Activated CD8-positive, alpha-beta memory T cell treated with anti-CD3 and anti-CD28 coated beads for 24 hours (primary cell): ENCODE measurements around the gene NAA40.

Source experiments
- DNase-seq: peaks from one replicate; pipeline ENCODE4 v3.0.0-alpha.2; 2020

Gene NAA40

DNA sequence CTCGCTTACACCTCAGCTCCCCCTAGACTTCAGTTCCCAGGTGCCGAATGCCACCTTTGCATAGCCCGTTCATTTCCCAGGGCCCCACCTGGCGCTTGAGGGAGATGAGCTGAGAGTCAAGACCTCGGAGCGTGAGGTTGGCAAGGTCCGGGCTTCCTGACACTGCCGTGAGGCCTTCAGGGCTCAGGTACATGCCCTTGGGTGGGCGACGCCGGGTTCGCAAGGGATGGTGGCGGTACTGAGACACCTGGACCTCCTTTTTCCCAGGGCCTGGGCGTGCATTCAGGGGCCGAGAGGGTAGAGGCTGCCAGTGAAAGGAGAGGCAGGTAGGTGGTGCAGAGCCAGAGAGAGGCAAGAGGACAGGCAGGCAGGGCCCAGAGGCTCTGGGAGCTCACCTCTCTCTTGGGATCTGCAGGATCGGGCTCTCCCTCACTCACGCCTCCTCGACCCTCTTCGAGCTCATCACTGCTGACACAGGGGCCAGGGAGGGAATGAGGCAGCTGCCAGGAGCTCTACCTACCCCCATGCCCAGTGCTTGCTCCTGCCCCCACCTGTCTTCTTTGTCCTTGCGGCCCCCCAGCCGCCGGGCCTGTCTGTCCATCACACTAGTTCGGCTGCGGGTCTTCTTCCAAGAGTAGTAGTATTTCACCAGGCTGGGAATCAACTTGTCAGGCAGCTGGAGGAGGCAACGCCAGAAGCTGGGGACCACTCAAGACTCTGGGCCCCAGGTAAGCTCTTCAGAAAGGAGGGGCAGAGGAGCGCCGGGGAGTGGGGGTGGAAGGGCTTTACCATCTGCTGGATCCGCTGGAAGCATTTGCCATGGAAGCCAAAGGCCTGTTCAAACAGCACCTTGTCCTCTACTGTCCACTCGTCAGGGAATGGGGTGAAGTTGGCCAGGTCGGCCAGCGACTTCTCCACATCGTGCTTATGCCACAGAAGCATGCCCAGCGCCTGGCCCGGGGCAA is 24.7 kb upstream of the NAA40 start:
- DNase-seq: no peak

DNA sequence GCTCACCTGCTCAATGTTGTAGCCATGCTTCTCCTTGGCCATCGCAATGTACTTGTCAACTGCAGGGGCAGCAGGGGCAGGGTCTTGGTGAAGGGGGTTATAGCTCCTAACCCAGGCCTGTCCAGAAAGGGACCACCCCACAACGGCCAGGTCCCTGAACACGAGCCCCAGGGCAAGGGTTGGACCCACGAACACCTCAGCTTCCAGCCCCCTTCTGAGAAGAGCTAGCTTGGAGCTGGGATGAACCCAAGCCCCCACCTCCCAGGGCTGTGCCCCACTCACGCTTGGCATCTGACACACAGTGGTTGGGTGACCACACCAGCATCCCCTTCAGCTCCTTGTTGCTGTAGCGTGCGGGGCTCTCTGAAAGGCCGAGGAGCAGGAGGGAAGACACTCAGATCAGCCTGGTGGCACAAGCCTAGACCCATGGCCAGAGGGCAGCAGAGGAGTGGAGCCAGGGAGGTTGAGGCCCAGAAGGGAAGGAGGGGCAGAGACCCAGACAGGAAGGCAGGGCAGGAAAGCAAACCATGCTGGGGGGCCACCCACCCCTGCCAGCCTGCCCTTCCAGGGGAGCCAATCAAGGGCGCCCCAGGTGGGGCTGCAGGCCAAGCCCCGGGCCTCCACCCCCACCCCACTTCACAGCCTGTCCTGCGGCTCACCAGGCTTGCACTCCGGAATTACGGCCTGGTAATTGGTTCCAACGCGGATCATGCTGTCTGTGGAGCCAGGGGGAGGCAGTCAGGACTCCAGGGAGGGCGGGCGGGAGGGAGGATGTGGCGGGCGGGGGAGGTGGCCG is 23.7 kb upstream of the NAA40 start:
- DNase-seq: no peak

DNA sequence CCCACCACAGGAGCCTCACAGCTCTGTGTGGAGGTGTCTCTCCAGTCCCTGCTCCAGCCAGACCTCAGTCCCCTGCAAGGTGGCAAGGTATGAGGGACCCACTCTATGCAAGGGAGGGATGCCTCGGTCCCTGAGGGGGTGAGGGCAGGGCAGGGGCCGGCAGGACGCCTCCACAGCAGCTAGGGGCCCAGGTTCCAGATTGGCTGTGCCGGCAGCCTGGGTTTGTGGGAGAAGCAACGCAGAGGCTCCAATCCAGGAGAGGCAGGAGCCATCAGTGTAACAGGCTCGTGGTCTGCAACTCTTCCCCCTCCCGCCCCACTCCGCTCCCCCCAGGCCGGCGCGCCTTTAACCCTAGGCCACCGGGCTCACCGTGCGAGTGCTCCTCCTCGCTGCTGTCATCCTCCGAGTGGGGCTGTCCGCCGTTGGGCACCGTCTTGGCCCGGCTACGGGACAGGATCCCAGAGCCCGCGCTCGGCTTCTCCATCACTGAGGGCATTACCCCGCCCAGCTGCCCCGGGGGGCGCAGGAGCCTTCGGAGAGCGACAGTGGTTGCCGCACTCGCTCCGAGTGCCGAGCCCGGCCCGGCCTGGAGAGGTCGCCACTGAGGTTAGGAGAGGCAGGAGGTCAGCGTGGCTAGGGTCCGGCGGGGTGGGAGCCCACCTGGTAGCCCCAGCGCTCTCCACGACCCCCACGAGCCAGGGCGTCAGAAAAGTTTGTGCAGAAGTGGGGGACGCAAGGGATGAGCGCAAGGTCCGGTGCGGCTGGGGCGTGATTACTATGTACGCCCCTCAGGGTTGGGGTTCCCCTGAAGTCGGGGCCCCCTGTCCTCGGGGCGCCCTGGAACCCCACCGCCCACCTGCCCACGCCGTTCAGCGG is 22.6 kb upstream of the NAA40 start:
- peak; percentile 73 for DNase-seq

DNA sequence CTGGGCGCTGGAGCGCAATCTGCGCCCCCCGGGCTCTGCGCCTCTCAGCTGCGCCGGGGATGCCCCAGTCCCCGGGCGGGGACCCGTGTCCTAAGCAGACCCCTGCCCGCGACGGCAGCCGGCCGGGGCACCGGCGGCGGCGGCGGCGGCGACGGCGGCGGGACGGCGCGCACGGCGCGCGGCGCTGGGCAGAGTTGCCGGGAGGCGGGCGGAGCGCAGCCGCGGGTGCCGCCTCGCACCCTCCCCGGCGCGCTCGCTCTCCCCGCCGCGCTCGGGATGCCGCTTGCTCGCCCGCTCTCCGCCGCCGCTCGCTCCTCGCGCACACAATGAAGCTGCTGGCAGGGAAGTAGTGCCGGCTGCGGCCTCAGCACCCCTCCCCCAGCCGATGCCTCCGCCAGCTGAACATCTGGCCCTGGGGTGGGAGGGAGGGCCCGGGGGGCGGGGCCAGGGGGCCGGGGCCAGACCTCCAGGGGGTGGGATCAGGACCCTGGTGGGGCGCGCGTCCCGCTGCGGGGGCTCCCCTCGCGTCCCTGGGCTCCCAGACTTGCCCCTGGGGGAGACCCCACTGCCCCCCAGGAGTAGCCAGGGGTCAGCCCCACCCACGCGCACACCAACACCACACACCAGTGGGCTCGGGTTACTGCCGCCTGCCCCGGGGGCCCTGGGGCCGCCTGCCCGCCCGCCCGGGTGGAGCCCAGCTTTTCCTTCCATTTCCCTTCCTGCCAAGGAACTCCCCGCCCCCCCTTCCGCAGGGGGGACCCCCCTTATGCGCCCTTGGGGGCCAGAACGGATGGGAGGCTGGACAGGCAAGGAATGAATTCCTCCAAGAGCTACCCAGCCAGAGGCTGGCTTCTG is 21.7 kb upstream of the NAA40 start, which contains the start of gene RCOR2:
Gene RCOR2, minus strand, starts transcription at position 328 of the 855 bp plus-strand sequence. CDS start 708 bp downstream, outside the sequence.
- peak; percentile 78 for DNase-seq

DNA sequence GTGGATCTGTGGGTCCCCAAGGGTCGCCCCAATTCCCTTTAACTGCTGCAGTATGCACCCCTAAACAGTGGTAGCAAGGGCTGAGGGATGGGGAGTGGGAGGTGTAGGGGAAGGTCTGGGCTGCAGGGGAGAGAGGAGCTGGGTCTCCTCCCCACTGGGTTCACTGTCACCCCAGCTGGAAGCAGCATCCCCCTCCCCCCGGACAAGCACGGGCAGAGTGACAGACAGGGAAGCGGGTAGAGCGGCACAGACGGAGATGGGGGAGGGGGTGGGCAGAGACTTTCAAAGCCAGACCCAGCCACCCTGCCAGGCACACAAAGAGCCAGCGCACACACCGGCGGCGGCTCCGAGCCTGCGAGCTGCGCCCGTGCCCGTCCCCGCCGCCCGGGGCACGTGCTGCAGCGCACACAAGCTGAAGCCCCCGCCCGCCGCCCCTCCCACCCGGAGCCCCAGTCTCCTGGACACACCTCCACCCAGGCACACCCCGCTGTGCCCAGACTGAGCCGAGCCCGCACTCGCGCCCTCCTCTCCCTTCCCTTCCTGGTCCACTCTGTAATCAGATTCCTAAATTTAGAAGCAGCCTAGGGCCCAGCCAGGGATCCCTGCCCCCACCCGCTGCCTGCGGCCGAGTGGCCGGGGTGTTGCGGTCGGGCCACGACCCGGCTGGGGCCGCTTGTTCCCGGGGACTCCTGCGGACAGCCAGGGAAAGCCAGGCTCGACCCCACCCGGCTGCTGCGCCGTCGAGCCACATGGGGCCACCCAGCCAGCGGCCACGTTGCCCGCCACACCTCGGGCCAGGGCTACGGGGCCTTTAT is 20.9 kb upstream of the NAA40 start:
- DNase-seq: peak; percentile 67

DNA sequence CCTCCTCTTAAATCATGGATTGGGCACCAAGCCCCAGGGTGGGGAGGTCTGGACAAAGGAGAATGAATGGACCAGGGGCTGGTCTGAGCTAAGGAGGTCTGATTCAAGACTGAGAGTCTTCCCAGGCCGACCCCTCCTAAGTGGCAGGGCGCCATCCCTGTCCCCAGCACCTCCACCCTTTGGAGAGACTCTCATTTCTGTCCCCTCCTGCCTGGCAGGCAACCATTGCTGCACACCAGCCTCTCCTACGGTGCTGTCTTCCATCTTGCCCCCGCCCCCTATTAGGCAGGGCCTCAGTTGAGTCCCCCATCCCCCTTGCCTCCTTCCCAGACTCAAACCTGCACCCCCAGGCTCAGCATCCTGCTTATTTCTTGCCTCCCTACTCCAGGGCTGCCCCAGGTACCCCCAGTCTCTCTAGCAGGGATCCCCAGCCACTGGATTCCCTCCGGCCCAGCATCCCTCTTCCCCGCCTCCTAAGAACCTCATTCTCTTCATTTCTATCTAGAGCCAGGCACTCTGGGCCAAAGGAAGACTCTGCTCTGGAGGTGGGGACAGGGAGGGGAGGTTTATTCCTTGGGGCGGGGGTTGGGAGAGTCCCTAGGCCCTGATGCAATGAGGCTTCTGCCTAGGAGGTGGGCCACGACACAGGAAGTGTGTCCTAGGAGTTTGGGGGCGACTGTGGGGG is 20.2 kb upstream of the NAA40 start:
- DNase-seq: peak; percentile 61

DNA sequence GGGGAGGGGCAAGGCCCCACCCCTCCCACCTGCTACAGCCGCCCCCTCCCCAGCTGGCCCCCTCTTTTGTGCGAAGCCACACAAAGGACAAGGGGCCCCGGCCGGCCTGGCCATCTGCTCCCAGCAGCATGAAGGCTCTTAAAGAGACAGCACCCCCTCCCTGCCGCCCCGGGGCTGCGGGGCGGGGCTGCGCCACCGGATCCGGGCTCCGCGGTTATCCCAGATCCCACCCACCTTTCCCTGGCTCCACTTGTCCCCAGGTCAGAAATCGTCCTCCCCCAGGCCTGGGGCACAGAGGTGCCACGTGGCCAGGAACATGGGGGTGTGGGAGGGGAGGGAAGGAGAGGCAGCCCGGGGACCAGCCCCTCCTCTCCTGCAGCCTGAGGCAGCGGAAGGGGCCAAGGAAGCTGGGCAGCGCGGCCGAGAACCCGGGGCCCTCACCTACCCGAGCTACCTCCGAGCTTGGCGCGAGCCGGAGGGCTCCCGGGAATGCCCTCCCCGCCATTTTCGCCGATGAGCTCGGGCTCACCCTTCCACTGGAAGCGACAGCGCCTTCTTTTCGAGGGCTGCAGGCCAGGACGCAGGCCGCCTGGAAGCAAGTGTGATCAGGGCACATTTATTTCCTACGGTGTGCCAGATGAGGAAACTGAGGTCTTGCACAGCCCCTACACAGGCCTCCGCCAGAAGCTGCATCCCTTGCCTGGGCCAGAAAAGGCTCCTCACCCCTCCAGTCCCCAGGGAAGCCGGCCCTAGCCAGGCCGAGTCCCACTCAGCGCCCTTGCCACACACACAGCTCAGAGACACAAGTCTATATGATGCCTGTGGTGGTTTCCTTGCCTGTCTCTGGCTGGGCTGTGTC is 19.3 kb upstream of the NAA40 start:
- no peak for DNase-seq

DNA sequence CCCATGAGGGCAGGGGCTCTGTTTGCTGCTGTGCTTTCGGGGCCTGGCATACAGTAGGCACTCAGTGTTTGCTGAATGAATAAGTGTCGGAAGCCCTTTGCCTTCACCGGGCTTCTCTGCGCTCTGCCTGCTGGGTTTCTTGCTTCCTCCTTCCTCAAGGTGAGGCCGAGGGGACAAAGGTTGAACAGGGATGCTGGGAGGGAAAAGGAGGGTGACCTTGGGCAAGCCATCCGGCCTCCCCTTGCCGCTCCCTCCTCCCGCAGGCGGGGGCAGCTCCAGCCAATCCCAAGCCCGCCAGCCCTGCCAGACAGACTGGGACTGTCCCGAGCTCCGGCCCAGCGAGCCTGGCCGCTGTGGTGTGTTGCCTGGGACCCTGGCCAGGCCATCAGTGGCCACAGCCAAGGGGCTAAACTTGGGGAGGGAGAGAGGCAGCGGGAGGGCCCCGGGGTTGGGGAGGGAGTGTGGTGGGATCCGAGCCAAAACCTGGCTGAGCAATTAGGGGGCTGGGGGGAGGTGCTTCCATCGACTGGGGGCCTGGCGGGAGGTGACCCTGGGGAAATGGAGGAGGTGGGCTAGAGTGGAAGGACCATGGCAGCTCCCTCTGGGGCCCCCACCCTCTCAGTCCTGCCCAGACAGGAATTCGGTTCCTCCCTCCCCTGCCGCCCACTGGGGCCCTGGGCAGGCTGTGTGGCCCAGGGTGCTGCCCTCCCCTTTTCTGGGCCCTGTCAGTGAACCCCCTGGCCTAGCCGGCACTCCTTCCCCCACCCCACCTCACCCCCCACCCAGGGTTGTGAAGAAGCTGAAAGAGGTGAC is 18.5 kb upstream of the NAA40 start:
- no peak for DNase-seq

DNA sequence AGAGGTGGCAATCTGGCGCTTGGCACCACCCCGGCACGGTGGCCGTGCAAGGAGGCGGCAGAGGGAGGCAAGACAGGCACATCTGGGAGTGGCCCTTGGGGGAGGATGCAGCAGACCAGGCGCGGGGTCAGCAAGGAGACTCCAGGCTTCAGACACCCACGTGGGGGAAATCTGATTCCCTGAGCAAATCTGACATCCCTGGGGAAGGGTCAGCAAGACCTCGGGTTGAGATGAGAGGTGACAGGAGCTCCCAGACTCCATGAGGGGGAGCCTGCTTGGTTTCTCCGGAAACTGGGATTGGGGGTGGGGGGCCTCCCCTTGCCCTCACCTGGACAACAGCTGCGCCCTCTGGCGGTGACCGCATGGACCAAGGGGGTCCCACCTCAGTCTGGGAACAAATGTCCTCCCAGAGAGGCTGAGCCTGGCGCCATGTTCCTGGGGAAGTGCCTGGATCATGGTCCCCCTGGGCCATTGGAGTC is 17.8 kb upstream of the NAA40 start:
- DNase-seq: peak; percentile 74

DNA sequence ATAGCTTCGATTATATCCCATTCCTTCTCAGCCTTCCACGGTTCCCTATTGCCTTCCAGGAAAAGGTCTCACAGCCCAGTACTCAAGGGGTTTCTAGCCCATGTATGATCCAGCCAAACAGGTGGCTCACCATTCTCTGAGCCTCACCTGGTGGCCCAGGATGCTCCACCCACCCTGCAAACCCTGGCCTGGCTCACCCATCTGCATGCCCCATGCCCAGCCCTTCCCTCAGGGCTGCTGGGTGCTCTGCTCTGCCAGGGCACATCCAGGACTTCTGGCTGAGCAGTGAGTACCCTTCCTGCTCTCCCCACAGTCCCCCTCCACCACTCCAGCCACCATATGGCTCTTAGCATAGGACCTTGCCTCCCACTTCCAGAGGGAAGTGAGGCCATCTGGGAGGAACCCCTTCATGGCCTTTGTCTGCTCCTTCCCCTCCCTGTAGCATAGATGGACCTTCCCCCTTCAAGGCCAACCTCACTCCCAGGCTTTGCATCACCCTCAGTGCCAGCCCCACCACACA is 16.1 kb upstream of the NAA40 start:
- no peak for DNase-seq

DNA sequence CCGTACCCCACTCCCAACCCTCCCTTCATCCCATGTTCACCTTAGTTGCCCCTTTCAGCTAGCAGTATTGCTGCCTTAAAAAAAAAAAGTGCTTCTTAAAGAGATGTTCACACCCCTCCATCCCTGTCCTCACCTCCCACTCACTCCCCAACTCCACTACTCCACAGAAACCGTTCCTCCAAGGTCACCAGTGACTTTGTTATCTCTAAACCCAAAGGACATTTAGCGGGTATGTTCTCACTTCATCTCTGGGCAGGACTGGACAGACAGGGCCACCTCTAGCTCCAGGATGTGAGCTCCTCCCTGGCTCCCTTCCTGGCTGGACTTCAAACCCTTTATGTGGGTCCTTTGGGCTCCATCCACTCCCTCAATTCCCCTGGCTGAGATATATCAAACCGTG is 15.5 kb upstream of the NAA40 start:
- no peak for DNase-seq

DNA sequence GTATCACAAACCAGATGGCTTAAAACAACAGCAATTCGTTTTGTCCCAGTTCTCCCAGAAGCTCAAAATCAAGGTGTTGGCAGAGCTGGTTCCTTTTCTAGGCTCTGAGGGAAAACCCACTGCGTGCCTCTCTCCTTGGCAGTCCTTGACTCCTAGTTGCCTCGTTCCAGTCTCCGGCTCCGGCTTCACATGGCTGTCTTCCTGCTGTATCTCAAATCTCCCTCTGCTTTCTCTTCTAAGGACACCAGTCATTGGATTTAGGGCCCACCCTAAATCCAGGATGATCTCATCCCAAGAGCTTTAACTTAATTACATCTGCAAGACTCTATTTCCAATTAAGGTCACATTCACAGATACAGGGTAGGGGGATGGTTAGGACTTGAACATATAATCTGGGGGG is 9.2 kb upstream of the NAA40 start:
- DNase-seq: no peak

DNA sequence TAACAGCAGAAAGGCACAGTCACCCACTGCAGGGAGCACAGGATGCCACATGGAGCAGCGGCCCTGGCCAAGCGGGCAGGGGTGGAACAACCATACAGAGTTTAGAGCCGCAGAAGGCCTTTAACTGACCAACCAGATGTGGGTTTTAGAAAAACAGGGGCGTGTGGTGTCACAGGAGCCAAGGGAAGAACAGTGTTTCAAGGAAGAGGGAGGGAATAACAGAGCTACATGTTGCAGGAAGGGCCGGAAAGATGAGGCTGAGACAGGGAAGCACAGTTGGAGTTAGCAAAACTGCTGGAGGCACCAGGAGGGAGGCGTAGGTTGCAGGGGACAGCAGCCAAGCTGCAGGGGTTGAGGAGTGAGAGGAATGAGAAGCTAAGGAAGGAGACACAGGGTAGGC is 7.8 kb upstream of the NAA40 start:
- no peak for DNase-seq

DNA sequence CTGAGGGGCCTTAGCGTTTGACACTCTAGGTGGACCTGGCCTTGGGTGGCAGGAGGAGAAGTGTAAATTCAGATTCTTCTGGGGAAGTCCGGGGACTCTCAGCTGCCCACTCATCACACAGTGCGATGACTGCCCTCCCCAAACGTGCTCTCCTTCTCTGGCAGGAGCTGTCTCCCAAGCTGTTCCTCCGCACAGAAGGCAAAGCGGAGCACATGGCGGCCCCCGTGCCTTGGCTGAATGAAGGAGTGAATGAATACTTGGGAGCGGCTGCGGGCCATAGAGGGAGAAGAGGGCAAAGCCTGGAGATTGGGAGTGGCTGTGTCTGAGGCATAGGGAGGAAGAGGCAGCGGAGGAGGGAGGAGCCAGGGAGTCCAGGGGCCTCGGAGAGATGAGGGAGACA is 6.9 kb upstream of the NAA40 start:
- no peak for DNase-seq

DNA sequence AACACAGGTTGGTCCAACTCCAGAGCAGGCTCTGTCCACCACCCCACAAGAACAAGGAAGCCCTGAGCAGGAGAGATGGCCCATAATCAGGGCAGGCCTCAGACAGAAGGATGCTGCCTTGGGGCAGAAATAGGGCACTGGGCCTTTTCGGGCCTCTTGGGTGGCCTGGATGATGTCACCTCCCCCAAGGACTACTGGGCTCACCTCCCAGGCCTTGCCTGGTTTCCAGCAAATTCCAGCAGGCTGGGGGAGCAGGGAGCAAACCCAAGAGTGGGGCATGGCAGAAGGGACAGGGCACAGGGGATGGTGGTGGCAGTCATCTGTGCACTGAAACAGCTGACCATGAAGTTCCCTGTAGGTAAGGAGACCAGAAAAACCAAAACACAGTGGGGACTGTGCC is 5.3 kb upstream of the NAA40 start:
- DNase-seq: no peak

DNA sequence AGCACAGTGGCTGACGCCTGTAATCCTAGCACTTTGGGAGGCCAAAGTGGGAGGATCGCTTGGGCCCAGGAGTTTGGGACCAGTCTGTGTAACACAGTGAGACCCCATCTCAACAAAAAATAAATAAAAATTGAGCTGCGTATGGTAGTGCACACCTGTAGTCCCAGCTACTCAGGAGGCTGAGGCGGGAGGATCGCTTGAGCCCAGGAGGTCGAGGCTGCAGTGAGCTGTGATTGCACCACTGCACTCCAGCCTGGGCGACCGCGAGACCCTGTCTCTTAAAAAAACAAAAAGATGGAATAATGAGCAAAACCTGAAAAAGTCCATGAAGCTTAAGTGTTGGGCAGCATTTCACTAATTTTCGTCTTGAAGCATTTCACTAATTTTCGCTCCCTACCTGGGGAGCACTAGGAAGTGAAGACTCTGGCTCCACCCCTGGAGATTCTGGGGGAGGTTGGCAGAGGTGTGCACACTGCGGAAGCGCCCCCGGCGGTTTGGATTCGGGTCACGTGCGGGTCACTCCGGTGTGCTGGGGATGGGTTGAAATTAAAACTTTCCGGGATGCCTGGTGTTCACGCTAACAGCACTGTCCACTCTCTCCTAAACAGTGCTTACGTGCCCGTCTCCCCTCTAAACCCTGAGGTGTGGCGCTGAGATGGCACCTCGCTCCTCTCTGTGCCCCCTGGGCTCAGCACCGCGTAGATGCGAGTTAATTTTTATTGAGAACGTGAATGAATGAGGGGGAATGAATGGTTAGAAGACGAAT is 906 bp upstream of the NAA40 start:
- DNase-seq: no peak

DNA sequence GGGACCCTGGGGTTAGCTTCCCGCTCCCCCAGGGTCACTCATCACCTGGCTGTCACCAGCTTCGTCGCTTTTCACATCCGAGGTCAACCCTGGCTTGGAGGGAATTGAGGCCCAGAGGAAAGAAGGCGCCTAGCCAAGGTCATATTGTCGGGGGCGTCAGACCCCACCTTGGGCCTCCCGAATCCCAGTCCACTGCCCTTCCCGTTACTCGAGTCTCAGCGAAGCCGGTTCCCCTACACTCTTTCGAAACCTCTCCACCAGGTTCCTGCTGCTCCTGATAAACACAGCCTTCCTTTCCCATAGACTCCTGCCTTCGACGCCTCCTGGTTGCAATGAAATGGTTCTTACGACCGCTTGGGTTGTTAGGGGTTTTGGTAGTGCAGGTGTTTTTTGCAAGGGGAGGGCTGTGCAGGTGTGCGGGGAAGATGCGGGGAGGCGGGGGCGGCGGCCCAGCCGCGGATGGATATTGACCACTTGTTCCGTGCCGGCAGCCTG is 642 bp downstream of the NAA40 start:
- no peak for DNase-seq
